ENCODE results near the gene MDFIC2.
"Not testable (repeated sequence)": the region's sequence is repeated elsewhere in the genome, so short reads cannot be mapped to it uniquely, and the experiment has no call there.

Gene MDFIC2

DNA sequence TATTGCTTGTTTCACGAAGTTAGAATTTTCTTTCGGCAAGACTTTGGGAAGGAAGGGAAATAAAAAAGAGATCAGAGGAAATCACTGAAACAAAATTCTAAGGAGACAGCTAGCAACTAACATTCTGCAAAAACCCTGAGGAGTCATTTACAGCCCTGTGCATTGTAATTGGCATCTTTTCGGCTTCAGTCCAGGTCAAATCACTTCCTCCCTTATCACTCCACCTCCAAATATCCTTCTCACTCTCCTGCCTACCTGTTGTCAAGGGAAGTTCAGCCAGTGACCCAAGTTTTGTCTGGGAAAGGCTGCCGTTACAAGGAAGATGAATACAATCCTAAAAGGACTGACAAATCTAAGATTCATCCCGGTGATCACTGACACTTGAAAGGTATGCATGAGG, 39.6 kb downstream of the MDFIC2 start:
- in situ Hi-C loops (cut with MboI; ENCODE audit: low pct_unique_long_range_greater_than_20kb, low sequenced_read_pairs), result no loop called here
- DNase-seq, result no peak

DNA sequence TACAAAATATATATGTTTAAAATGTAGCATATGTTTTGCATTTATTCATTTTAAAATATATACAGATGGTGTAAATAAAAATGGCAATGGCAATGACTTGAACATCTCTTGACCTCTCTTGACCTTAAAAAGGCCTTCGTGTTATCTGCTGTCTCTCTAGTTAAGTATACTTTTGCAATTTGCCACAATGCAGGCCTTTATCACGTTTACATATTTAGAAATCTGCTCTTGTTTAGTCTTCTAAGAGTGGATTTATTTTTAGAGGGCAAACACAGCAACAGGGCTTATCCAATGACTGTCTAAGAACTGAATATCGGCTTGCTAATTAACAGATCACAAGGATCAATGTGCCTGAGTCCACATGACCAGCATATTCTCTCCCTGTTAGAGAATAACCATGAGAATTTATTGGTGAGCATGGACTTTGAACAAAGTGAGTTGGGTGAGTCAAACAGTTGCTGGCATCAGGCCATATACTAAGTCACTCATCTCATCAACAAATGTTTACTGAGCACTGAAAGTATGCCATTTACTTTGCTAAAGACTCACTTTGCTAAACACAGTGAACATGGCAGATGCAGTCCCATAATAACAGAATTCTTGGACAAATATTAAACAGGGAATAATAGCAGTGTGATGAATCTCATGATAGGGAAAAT, 48.2 kb downstream of the MDFIC2 start:
- DNase-seq, result no peak
- in situ Hi-C loops (cut with MboI; ENCODE audit: low pct_unique_long_range_greater_than_20kb, low sequenced_read_pairs), result no loop called here

DNA sequence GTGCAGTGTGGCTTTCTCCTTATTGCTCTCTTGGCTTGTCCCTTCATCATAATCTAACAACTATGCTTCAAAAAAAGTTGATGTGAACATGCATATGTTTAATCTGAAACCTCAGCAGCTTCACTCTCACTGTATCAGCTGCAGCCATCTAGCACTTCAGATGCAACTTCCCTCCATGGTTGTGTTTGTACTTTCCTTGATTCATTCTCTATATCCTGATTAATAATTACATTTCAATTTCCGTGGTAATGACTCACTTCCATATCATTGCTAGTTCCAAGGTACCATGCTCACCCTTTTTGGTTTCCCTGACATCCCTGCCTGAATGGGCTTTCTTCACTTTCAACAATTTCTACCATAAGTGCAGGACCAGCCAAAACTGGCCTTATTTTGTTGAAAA, 51.2 kb downstream of the MDFIC2 start:
- in situ Hi-C loops (cut with MboI; ENCODE audit: low pct_unique_long_range_greater_than_20kb, low sequenced_read_pairs), result no loop called here
- DNase-seq, result no peak

DNA sequence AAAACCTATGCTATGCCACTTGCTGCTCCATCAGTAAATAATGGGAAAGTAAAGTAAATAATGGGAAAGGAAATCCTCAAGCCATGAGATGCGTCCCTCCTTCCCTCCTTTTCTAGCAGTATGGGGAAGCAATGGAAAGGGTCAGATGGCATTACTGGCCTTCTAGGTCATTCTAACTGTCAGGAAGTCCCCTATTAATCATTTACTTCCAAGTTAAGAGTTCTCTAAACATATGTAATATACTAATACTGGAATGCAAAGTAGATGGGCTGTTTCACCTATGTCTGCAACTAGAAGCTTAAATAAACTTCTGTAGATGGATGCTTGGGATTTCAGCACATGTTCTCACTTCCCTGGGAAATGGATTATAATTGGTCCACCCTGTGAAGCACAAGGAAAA, 55.9 kb downstream of the MDFIC2 start:
- DNase-seq, result no peak
- in situ Hi-C loops (cut with MboI; ENCODE audit: low pct_unique_long_range_greater_than_20kb, low sequenced_read_pairs), result no loop called here

DNA sequence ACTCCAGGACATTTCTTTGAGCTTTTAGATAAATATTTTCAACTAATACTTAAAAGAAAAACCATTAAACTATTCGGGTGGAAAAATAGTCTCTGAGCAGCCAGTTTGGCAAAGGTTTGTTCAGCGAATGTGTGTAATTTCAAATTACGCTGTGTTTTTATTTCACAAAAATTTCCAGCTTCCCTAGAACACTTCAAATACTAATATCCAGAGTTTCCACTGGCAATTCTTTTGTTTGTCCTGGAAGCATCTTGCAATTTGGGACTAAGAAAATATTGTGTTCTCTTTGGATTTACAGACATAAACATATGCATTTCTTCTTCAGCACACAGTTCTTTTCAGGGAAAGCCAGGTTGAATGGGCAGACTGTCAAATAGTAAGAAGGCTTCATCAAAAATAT, 61.9 kb downstream of the MDFIC2 start:
- in situ Hi-C loops (cut with MboI; ENCODE audit: low pct_unique_long_range_greater_than_20kb, low sequenced_read_pairs), result no loop called here
- DNase-seq, result no peak

DNA sequence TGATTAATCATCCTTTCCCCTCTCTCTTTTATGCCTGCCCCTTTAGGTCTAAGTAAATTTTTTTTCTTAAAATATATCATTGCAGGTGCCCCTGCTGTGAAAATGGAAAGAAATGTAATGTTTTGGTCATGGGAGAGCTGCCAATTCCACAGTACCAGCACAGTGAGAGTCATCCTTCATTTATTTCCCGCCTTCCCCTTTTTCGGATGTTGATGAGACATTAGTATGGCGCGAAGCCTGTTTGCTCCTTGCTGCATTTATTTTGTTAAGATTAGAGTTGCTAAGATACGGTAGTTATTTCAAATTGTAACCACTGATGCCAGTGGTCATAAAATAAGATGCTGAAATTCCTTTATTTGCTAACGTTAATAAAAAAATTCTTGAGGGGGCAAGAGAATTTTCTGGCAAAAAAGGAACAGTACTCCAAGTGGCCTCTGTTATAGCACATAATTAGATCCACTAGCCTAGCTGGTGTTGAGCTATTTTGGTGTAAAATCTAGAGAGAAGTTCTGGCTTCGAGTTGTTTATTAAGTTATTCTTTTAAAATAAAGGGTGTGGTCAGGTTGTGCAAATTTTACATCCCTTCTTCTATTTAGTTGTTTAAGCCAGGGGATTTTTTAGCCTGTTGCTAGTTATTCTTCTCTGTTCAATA, 62.8 kb downstream of the MDFIC2 start:
- in situ Hi-C loops (cut with MboI; ENCODE audit: low pct_unique_long_range_greater_than_20kb, low sequenced_read_pairs), result no loop called here

DNA sequence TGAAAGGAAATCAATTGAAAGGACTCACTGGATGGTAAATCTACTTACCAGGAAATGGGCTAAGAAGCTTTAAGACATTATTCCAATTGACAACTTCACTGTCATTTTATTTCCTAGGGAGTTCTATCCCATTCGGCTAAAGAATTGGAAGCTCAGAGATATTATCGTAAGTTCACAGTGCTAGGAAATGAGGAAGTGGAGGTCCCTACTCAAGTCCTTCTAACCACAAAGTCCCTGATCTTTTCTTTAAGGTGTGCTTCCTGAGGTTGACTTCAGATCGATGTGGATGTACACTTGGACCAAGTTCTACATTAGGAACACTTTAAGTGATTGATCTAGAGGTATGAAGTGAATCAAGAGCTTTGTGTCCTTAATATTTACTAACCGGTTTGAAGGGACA, 63.6 kb downstream of the MDFIC2 start:
- in situ Hi-C loops (cut with MboI; ENCODE audit: low pct_unique_long_range_greater_than_20kb, low sequenced_read_pairs), result no loop called here
- no peak for DNase-seq

More for the DNA sequence above, 62.8 kb downstream of the MDFIC2 start:
- DNase-seq, result no peak

DNA sequence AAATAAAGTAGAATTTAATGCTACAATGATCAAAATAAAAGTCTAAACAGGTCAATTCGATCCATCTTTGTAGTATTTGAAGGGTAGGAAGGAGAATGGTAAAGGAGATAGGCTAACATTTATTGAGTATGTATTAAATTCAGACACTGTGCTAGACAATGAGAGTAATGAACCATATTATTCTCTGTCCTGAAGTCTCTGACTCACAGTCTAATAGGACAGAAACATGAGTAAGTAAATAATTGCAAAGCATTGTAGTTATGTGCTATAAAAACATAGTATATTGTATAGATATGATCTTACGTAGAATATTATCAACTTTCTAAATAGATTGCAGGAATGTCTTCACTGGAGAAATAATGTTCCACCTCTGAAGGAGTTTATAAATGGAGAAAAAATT, 64.5 kb downstream of the MDFIC2 start:
- no peak for DNase-seq
- in situ Hi-C loops (cut with MboI; ENCODE audit: low pct_unique_long_range_greater_than_20kb, low sequenced_read_pairs), result no loop called here

DNA sequence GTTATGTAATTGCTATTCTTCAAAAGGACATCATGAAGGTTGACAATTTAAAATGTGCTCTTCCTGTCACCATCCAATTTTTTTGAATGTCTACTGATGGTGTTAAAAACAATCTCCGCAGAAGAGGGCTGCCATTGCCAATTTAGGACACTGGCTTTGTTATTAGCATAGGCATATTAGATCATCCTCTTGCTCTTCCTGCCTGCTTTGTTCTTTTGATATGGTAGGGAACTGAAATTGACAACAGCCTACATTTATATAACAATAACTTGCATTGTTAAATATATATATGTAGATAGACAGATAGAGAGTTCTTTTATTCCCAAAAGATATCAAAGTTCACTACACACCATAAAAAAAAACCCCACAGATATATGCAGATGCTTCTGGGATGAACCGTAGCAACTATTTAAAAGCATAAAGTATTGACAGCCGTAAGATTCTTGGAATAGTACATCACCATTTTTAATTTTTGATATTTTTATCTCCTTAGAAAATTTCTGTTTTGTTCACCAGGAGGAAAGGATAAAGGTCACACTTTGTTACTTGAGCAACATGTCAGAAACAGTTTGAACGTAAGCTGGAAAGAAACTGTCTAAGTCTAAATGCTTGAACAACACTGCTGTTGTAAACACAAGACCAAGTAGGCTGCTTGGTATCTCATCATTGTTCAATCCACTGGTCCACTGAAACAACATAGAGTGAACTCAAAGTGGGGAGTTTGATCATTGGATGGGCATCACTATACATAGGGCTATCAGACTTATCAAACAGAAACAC, 66.5 kb downstream of the MDFIC2 start:
- in situ Hi-C loops (cut with MboI; ENCODE audit: low pct_unique_long_range_greater_than_20kb, low sequenced_read_pairs), result no loop called here
- no peak for DNase-seq

DNA sequence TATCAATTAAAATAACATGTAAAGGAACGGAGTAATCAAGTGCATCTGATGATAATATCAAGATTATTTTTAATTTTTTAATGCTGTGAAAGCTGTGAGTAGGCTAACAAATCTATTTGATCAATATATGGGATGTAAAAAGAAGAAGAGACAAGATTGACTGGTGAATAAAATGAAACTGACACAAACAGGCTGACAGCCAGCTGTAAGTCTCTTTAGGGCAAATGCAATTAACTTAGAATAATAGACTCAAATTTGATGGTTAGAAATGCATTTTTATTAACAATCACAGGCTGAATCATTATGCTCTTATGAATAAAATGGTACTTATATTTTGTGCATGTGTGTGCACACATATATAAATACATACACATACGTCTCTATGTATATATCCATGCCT, 68.0 kb downstream of the MDFIC2 start:
- in situ Hi-C loops (cut with MboI; ENCODE audit: low pct_unique_long_range_greater_than_20kb, low sequenced_read_pairs), result no loop called here
- no peak for DNase-seq

DNA sequence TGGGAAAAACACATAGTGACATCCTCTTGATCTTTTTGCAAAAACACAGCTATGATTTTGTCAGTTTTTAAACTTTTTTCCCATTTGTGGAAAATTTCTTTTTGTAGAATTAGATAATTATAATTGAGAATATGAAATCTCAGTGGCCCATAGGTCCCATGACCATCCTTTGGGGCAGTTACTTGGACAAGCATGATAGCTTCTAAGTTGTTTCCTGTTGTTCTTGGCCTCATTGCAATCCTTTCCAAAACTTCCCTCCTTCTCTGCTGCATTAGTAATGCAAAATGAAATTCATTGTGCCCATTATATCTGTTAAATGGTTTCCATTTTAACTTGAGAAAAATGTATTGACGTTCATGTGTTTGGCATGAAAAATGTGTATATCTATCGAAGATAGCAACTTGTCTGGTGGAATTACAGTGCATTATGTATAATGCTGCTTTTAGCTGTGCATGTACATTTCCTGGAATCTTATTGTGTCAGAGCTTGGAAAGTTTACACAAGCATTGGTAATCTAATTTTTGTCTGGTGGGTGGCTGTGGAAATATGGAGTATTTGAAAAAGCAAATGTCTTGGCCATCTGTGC, 70.0 kb downstream of the MDFIC2 start:
- no peak for DNase-seq
- in situ Hi-C loops (cut with MboI; ENCODE audit: low pct_unique_long_range_greater_than_20kb, low sequenced_read_pairs), result no loop called here

DNA sequence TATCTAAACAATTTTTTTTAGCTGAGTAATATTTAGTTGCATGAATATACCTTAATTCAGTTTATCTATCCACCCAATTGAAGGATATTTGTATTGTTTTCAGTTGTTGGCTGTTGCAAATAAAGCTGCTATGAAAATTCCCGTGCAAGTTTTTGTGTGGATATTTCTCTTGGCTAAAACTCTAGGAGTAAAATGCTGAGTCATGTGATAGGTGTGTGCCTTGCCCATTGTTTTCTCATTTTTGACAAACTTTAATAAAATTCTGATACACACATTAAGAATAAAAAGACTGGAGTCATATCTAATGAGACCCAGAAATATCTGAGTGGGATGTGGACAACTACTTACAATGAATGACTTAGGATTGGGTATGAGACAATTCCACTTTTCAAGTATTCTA, 78.6 kb downstream of the MDFIC2 start:
- in situ Hi-C loops (cut with MboI; ENCODE audit: low pct_unique_long_range_greater_than_20kb, low sequenced_read_pairs), result no loop called here
- DNase-seq, result no peak

DNA sequence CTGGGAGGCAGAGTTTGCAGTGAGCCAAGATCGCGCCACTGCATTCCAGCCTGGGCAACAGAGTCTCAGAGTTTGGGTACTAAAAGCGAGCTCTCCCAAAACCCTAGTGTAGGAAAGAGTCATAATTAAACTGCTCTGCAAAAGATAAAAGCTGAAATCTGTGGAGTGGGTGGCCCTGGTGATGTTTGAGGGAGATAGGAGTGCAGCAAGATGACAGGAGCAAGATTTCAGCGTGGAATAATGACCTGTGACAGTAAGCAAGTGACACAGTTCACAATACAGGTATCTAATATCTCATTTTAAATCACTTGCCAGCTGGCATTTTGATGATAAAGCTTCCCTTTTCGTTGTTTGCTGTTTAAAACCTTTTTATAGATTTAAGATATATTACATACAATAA, 79.3 kb downstream of the MDFIC2 start:
- in situ Hi-C loops (cut with MboI; ENCODE audit: low pct_unique_long_range_greater_than_20kb, low sequenced_read_pairs), result no loop called here
- DNase-seq, result no peak

DNA sequence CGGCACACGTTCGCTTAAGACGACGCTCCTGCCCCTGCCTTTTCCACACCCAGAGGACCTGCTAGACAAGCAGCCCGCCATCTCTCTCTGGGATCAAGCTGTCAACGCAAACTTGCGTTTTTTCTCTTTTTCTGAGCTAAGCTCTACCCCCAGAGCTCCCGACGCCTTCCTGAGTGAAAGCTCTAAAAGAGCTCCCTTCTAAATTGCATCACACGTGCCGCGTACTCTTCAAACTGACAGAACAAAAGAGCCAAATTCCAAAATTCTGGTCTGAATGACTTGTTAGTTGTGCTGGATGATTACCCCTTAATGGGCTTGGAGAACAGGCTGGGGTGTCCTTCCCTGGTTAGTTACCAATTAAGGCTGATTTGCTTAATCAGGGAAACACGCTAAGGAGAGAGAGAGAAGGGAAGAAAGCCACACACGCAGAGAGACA, 81.2 kb downstream of the MDFIC2 start:
- in situ Hi-C loops (cut with MboI; ENCODE audit: low pct_unique_long_range_greater_than_20kb, low sequenced_read_pairs), result no loop called here

DNA sequence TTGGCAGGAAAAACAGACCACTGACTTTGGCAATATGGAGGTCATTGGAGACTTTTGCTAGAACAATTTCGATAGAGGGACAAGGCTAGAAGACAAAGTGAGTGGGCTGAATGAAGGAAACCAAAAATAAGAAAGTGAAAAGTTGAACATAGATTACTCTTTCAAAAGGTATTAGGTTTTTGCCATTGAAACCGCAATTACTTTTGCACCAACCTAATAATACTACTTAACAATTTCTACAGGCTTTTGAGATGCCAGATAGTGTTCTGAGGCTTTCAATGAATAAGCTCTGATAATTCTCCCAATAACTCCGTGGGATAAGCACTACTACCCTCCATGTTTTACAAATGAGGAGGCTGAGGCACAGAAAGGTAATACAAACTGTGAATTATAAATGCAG, 85.0 kb downstream of the MDFIC2 start:
- in situ Hi-C loops (cut with MboI; ENCODE audit: low pct_unique_long_range_greater_than_20kb, low sequenced_read_pairs), result no loop called here
- DNase-seq, result no peak

More for the DNA sequence above, 81.2 kb downstream of the MDFIC2 start:
- no peak for DNase-seq

DNA sequence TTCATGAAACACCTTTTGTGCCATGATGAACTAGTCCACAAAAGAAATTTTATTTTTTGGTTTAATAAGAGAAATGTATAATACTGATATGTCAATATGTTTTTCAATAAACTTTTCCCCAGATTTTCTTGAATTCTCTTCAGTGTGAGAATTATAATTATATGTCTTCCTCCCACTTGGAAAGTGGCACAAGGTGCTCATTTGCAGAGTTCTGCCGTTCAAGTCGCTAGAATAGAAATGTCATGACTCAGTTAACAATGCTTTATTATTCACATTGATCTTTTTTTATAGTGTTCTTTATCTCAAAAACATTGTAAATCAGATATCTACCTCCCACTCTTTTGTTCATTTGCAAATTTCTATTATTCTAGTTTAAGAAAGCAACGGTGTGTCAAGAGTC, 87.3 kb downstream of the MDFIC2 start:
- in situ Hi-C loops (cut with MboI; ENCODE audit: low pct_unique_long_range_greater_than_20kb, low sequenced_read_pairs), result no loop called here
- DNase-seq, result no peak

DNA sequence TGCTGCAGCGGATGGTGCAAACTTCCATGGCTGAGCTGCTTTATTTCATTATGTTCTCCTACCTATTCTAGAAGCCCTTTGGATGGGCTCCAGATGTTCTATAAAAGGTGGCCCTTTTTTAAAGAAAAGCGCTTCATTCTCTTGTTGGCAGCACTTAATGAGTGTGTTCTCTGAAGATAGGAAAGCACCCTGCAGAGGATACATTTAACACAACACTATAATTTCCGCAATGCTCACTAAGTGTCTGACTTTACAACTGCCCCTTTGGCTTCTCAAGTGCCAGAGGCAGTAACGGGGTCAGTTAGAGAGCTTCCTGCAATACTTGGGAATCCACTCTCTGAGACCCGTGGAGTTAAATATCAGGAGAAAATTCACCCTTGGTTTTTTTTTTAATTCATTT, 88.1 kb downstream of the MDFIC2 start:
- DNase-seq, result no peak
- in situ Hi-C loops (cut with MboI; ENCODE audit: low pct_unique_long_range_greater_than_20kb, low sequenced_read_pairs), result no loop called here

DNA sequence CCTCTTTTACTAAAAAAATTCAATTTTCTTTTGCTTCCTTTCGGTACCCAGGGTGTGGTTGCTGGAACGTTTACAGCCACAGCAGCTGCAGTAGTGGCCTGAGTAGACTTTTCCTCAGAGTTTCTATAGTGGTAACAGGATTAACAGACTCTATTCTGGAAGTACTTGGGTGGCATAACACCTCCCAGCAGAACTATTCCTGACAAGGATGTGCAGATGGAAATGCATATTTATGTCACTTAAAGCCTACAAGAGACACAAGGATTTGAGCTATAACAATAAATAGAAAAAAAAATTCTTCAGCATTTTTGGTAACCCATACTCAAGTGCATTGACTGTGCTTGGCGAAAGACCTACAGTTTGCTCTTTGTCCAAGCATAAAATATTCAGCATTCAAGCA, 94.0 kb downstream of the MDFIC2 start:
- in situ Hi-C loops (cut with MboI; ENCODE audit: low pct_unique_long_range_greater_than_20kb, low sequenced_read_pairs), result no loop called here

DNA sequence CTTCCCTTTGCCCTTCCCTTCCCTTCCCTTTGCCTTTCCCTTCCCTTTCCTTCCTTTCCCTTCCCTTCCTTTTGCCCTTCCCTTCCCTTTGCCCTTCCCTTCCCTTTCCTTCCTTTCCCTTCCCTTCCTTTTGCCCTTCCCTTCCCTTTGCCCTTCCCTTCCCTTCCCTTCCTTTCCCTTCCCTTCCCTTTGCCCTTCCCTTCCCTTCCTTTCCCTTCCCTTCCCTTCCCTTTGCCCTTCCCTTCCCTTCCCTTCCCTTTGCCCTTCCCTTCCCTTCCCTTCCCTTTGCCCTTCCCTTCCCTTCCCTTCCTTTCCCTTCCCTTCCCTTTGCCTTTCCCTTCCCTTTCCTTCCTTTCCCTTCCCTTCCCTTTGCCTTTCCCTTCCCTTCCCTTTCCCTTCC, 101.2 kb downstream of the MDFIC2 start:
- in situ Hi-C loops (cut with MboI; ENCODE audit: low pct_unique_long_range_greater_than_20kb, low sequenced_read_pairs); DNase-seq: not testable (repeated sequence)

More for the DNA sequence above, 94.0 kb downstream of the MDFIC2 start:
- no peak for DNase-seq

DNA sequence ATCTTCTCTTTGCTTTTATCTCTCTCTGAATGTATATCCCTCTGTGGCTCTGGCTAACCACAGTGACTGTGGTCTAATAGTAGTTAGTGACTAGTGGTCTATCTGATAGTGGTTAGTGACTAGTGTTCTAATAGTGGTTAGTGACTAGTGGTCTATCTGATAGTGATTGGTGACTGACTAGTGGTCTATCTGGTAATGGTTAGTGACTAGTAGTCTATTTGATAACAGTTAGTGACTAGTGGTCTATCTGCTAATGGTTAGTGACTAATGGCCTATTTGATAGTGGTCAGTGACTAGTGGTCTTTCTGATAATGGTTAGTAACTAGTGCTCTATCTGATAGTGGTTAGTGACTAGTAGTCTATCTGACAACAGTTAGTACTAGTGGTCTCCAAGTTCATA, 110.5 kb downstream of the MDFIC2 start:
- DNase-seq, result no peak
- in situ Hi-C loops (cut with MboI; ENCODE audit: low pct_unique_long_range_greater_than_20kb, low sequenced_read_pairs), result no loop called here

Data from KBM-7 (cell line).